Activated CD4-positive, alpha-beta T cell treated with anti-CD3 and anti-CD28 coated beads for 4 hours (primary cell): ENCODE measurements around the gene VARS2.
A peak's percentile ranks its signal among the peaks of the same experiment; 100 is the strongest.

ENCODE experiments used
- DNase-seq, 2 donors: peaks; one replicate each; pipeline ENCODE4 v3.0.0-alpha.2; 2020

VARS2 gene

GRCh38 chr6:30884521-30885480, 29.2 kb upstream of the VARS2 start:
- DNase-seq: peak; percentile 36 to 51

- peak in 1 of 2 donors; percentile 12 for DNase-seq
These were observed 28.5 kb upstream of the VARS2 start for GRCh38 chr6:30885481-30885998.

GRCh38 chr6:30885999-30886896, 27.8 kb upstream of the VARS2 start:
- DNase-seq: peak; percentile 25 to 28

GRCh38 chr6:30886897-30887255, 27.2 kb upstream of the VARS2 start:
- no peak for DNase-seq

GRCh38 chr6:30887901-30888815, 25.9 kb upstream of the VARS2 start:
- no peak for DNase-seq

- DNase-seq: no peak
These were observed 25.1 kb upstream of the VARS2 start for GRCh38 chr6:30888816-30889495.

- no peak for DNase-seq
These were observed 24.5 kb upstream of the VARS2 start for GRCh38 chr6:30889496-30889885.

GRCh38 chr6:30889921-30890645, 24.0 kb upstream of the VARS2 start:
- no peak for DNase-seq

- DNase-seq: no peak
These were observed 23.2 kb upstream of the VARS2 start for GRCh38 chr6:30890646-30891449.

GRCh38 chr6:30891450-30891723, 22.7 kb upstream of the VARS2 start:
- no peak for DNase-seq

- no peak for DNase-seq
These were observed 22.1 kb upstream of the VARS2 start for GRCh38 chr6:30891816-30892538.

- DNase-seq: no peak
These were observed 20.9 kb upstream of the VARS2 start for GRCh38 chr6:30893001-30893591.

GRCh38 chr6:30893666-30894065, 20.4 kb upstream of the VARS2 start:
- no peak for DNase-seq

- DNase-seq: no peak
These were observed 19.7 kb upstream of the VARS2 start for GRCh38 chr6:30894381-30894780.

GRCh38 chr6:30894935-30895334, 19.1 kb upstream of the VARS2 start:
- no peak for DNase-seq

GRCh38 chr6:30895343-30895742, 18.7 kb upstream of the VARS2 start:
- DNase-seq: no peak

GRCh38 chr6:30896541-30896940, 17.5 kb upstream of the VARS2 start:
- no peak for DNase-seq

- DNase-seq: no peak
These were observed 16.2 kb upstream of the VARS2 start for GRCh38 chr6:30897882-30898281.

- DNase-seq: no peak
These were observed 15.2 kb upstream of the VARS2 start for GRCh38 chr6:30898750-30899360.
